Spleen (tissue), 7 donors: ENCODE measurements around the gene COL1A2.

Experiments used
- POLR2A ChIP-seq, 3 donors: fragments of 450-650 bp; IDR thresholded peaks; one replicate each; pipeline ENCODE4 v1.5.1; 2017; ENCODE audit warnings: antibody characterized with exemption in 3 of 3, mild to moderate bottlenecking in 1 of 3
- POLR2AphosphoS5 ChIP-seq, 3 donors: sonication (generic); formaldehyde crosslinking; IDR thresholded peaks; one replicate each; pipeline ENCODE4 v1.5.1; 2017; ENCODE audit warnings: antibody characterized with exemption in 3 of 3
- TF ChIP-seq, protein P1 (sequence below), 11 experiments: fragments of 200-600 bp in 7 of 11; fragments of 450-650 bp in 4 of 11; sonication (generic) in 4 of 11; IDR thresholded peaks in 8 of 11; conservative IDR thresholded peaks in 3 of 11; 1 replicate in 7 of 11; 2 replicates in 4 of 11; pipeline versions ENCODE4 v1.4.0 to v1.8.0; 2016 to 2021; ENCODE audit warnings: antibody characterized with exemption in 11 of 11, inconsistent platforms in 4 of 11, mild to moderate bottlenecking in 1 of 11
- donor health status: DM: no; HTN: no; CAD: no; lungs with moderate emphysema.
- donor health status: DM: no; HTN: no; CAD: no.
- donor health status: DM: no; HTN: no; CAD: no.

DNA sequence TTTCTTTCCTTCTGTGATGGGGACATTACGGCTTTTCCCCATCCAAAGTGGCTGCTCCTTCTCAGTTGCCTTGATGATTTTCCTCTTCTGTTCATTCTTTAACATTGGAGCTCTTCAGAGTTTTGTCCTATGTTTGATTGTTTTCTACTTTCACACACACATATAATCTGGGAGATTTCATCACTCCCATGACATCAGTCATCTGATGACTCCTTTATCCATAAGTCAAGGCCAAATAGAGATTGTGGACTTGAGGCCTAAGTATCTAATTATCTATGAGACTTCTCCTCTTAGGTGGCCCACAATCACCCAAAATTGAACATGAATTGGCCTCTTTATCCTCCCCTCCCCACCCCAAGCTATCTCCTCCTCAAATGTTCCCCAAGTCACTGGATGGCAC is 5.3 kb upstream of the COL1A2 start:
- TF ChIP-seq, protein P1, sequence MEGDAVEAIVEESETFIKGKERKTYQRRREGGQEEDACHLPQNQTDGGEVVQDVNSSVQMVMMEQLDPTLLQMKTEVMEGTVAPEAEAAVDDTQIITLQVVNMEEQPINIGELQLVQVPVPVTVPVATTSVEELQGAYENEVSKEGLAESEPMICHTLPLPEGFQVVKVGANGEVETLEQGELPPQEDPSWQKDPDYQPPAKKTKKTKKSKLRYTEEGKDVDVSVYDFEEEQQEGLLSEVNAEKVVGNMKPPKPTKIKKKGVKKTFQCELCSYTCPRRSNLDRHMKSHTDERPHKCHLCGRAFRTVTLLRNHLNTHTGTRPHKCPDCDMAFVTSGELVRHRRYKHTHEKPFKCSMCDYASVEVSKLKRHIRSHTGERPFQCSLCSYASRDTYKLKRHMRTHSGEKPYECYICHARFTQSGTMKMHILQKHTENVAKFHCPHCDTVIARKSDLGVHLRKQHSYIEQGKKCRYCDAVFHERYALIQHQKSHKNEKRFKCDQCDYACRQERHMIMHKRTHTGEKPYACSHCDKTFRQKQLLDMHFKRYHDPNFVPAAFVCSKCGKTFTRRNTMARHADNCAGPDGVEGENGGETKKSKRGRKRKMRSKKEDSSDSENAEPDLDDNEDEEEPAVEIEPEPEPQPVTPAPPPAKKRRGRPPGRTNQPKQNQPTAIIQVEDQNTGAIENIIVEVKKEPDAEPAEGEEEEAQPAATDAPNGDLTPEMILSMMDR (IDR thresholded peaks at IDR 0.05 in 8 of 11, conservative IDR thresholded peaks at IDR 0.05 in 3 of 11) = no peak
- TF ChIP-seq POLR2AphosphoS5 (IDR thresholded peaks at IDR 0.05) (no peak), POLR2A (IDR thresholded peaks at IDR 0.05) (no peak)
